IMR-90 (cell line): ENCODE measurements around the gene CAND2. TPM values are rescaled to one million over a fixed set of nuclear protein-coding genes. Genes with fewer than 3 reads are reported as not detected.

ENCODE experiments used
- ATAC-seq: fragments of 200-7000 bp; cut with Tn5 transposase; 2 replicates; pipeline ENCODE4 v1.9.1; 2020; ENCODE audit warnings: low read depth, mild to moderate bottlenecking, moderate library complexity
- BruUV-seq: library from RNA; stranded (reverse); fragments of 400-500 nt; replicated peaks from 2 replicates; lab custom pipeline; 2021; lab: Mats Ljungman, UMichigan
- CTCF ChIA-PET: fragments of 300-600 bp; formaldehyde crosslinking; extraction: SDS; loops from one replicate; lab custom pipeline; 2021; ENCODE audit warnings: antibody characterized with exemption; lab: Yijun Ruan, JAX
- POLR2A ChIA-PET: fragments of 300-600 bp; sonication (Branson Sonifier 250); formaldehyde crosslinking; loops from one replicate; lab custom pipeline; 2022; ENCODE audit warnings: antibody characterized with exemption; ENCODE audit not compliant: unreplicated experiment; lab: Charles Lee
- DNase-seq: peaks from one replicate; pipeline ENCODE4 v3.0.0; 2013
- H2AFZ ChIP-seq: replicated peaks from 2 replicates; pipeline ENCODE3; 2013; ENCODE audit warnings: low read length, mild to moderate bottlenecking; ENCODE audit not compliant: poor library complexity
- H2AK5ac ChIP-seq: 2 replicates; pipeline ENCODE4 v1.6.1; 2013; ENCODE audit warnings: low read depth, low read length, inconsistent platforms
- H2AK9ac ChIP-seq: replicated peaks from 2 replicates; pipeline ENCODE3; 2013; ENCODE audit warnings: mild to moderate bottlenecking, low read depth, low read length, moderate library complexity; ENCODE audit not compliant: poor library complexity
- H2BK120ac ChIP-seq: 2 replicates; pipeline ENCODE4 v1.6.1; 2013; ENCODE audit warnings: low read depth, low read length, inconsistent platforms
- H2BK15ac ChIP-seq: 3 replicates; pipeline ENCODE4 v1.6.1; 2013; ENCODE audit warnings: low read depth, low read length, inconsistent platforms
- H2BK20ac ChIP-seq: 2 replicates; pipeline ENCODE4 v1.6.1; 2013; ENCODE audit warnings: low read depth, mild to moderate bottlenecking, inconsistent platforms, low read length, moderate library complexity
- H2BK5ac ChIP-seq: 2 replicates; pipeline ENCODE4 v1.6.1; 2013; ENCODE audit warnings: mild to moderate bottlenecking, low read depth, low read length, inconsistent platforms; ENCODE audit not compliant: poor library complexity, severe bottlenecking
- H3K14ac ChIP-seq: replicated peaks from 2 replicates; pipeline ENCODE4 v1.6.1; 2013; ENCODE audit warnings: low read depth, low read length, inconsistent platforms
- H3K18ac ChIP-seq: 2 replicates; pipeline ENCODE4 v1.6.1; 2013; ENCODE audit warnings: low read depth, low read length, control low read depth
- H3K23ac ChIP-seq: 2 replicates; pipeline ENCODE4 v1.6.1; 2013; ENCODE audit warnings: low read depth, low read length, inconsistent platforms
- H3K27ac ChIP-seq: 2 replicates; pipeline ENCODE4 v1.5.1; 2013; ENCODE audit warnings: mild to moderate bottlenecking, control low read depth, low read length; ENCODE audit not compliant: insufficient read depth
- H3K27me3 ChIP-seq: 2 replicates; pipeline ENCODE4 v1.6.1; 2013; ENCODE audit warnings: low read length; ENCODE audit not compliant: control insufficient read depth, insufficient read depth
- H3K36me3 ChIP-seq: 2 replicates; pipeline ENCODE4 v1.6.1; 2013; ENCODE audit warnings: low read length, mixed read lengths; ENCODE audit not compliant: control insufficient read depth, insufficient read depth
- H3K4ac ChIP-seq: 2 replicates; pipeline ENCODE4 v1.6.1; 2013; ENCODE audit warnings: low read depth, low read length, inconsistent platforms
- H3K4me1 ChIP-seq: 2 replicates; pipeline ENCODE4 v1.6.1; 2013; ENCODE audit warnings: low read length, mixed read lengths; ENCODE audit not compliant: control insufficient read depth, insufficient read depth
- H3K4me2 ChIP-seq: 2 replicates; pipeline ENCODE4 v1.6.1; 2013; ENCODE audit warnings: low read depth, mild to moderate bottlenecking, control low read depth, low read length, moderate library complexity
- H3K4me3 ChIP-seq: 2 replicates; pipeline ENCODE4 v1.5.1; 2013; ENCODE audit warnings: low read depth, mild to moderate bottlenecking, control low read depth, low read length, moderate library complexity; ENCODE audit not compliant: insufficient read depth
- H3K56ac ChIP-seq: 2 replicates; pipeline ENCODE4 v1.6.1; 2013; ENCODE audit warnings: low read length, inconsistent platforms; ENCODE audit not compliant: insufficient read depth; ENCODE audit errors: extremely low read depth
- H3K79me1 ChIP-seq, 2 experiments: 2 replicates each; pipeline ENCODE4 v1.6.1; 2013; ENCODE audit warnings: low read length in 2 of 2, inconsistent platforms in 1 of 2, low read depth in 1 of 2
- H3K9ac ChIP-seq: 2 replicates; pipeline ENCODE4 v1.6.1; 2013; ENCODE audit warnings: low read depth, low read length, control low read depth
- H3K9me1 ChIP-seq: 2 replicates; pipeline ENCODE4 v1.6.1; 2013; ENCODE audit warnings: low read length, inconsistent platforms; ENCODE audit not compliant: insufficient read depth
- H3K9me3 ChIP-seq: 2 replicates; pipeline ENCODE4 v1.6.1; 2013; ENCODE audit warnings: low read length; ENCODE audit not compliant: control insufficient read depth, insufficient read depth
- H4K20me1 ChIP-seq: 2 replicates; pipeline ENCODE4 v1.6.1; 2013; ENCODE audit warnings: low read length, inconsistent platforms; ENCODE audit not compliant: insufficient read depth
- H4K5ac ChIP-seq: 2 replicates; pipeline ENCODE4 v1.6.1; 2013; ENCODE audit warnings: mild to moderate bottlenecking, low read depth, low read length, control low read depth
- H4K8ac ChIP-seq, 2 experiments: 2 replicates each; pipeline ENCODE4 v1.6.1; 2013; ENCODE audit warnings: low read depth in 2 of 2, low read length in 2 of 2, control low read depth in 1 of 2, inconsistent platforms in 1 of 2
- H4K91ac ChIP-seq: 2 replicates; pipeline ENCODE4 v1.6.1; 2013; ENCODE audit warnings: low read depth, low read length, inconsistent platforms; ENCODE audit not compliant: insufficient read depth
- BHLHE40 ChIP-seq: fragments of 150-350 bp; IDR thresholded peaks from 2 replicates; pipeline ENCODE4 v1.6.1; 2016; ENCODE audit warnings: mild to moderate bottlenecking, low read depth, low read length
- CHD1 ChIP-seq: IDR thresholded peaks from 2 replicates; pipeline ENCODE4 v1.6.1; 2012; ENCODE audit warnings: low read depth, low read length, improper control_type of control experiment
- POLR2A ChIP-seq: IDR thresholded peaks from 2 replicates; pipeline ENCODE4 v1.6.1; 2012; ENCODE audit warnings: mild to moderate bottlenecking, low read depth, low read length
- SMC3 ChIP-seq: fragments of 150-350 bp; IDR thresholded peaks from 2 replicates; pipeline ENCODE4 v1.6.1; 2016; ENCODE audit warnings: low read depth, mild to moderate bottlenecking, antibody characterized with exemption, low read length, moderate library complexity
- USF2 ChIP-seq: fragments of 150-350 bp; IDR thresholded peaks from 2 replicates; pipeline ENCODE4 v1.6.1; 2017; ENCODE audit warnings: mild to moderate bottlenecking, antibody characterized with exemption, low read length, low read depth
- WGBS, 2 experiments: methylation state at CpG; one replicate each; pipeline versions ENCODE4 v1.1.5 to v1.1.7; 2013; ENCODE audit warnings: missing lambda C conversion rate in 2 of 2; ENCODE audit not compliant: insufficient read length in 1 of 2; ENCODE audit errors: extremely low coverage in 2 of 2; 5-methylcytosine and 5-hydroxymethylcytosine counted together
- dilution Hi-C: fragments of 300-500 bp; cut with HindIII; formaldehyde crosslinking; loops from one replicate; pipeline ENCODE4 v1.14.3; 2018; ENCODE audit warnings: low sequenced_read_pairs; ENCODE audit not compliant: unreplicated experiment
- in situ Hi-C: fragments of 300-500 bp; cut with MboI; formaldehyde crosslinking; loops from 3 replicates; pipeline ENCODE4 v1.14.3; 2019; ENCODE audit warnings: low sequenced_read_pairs, inconsistent platforms, mixed read lengths
- intact Hi-C: fragments of 100-400 bp; cut with micrococcal nuclease; formaldehyde crosslinking; loops from 2 replicates; pipeline ENCODE4 v1.10.0; 2022
- polyA plus RNA-seq, 3 experiments: library from polyadenylated mRNA; depleted of rRNA; stranded (reverse); fragments of >200 nt; gene quantifications; 2 replicates each; pipeline ENCODE4 v1.2.3, GENCODE V29; 2012; ENCODE audit warnings: low replicate concordance in 1 of 3
- total RNA-seq: library from RNA; depleted of rRNA; stranded (reverse); fragments of >200 nt; gene quantifications from 2 replicates; pipeline ENCODE4 v1.2.3, GENCODE V29; 2012

CAND2 gene
- total and polyA plus RNA-seq, 2 of the 4 experiments (the other 2 are of a cell fraction) = 2.9 to 4.9 TPM

- Histone ChIP-seq H3K9me3 (no peaks in the 10 kb centered on the region), H3K23ac (no peak overlapping the region), H2BK5ac (no peak overlapping the region), H2AFZ (no peak overlapping the region), H3K79me1 (no peaks in the 10 kb centered on the region), H3K18ac (no peak overlapping the region), H4K91ac (no peak overlapping the region), H3K14ac (no peak overlapping the region), H2AK9ac (no peak overlapping the region), H3K4me1 (peaks cover 3% of the 10 kb centered on the region; the same call in 1 of the 2 replicates), H3K27ac (no peak overlapping the region), H2AK5ac (no peak overlapping the region), H3K56ac (no peak overlapping the region), H3K9ac (no peak overlapping the region), H2BK120ac (no peak overlapping the region), H4K20me1 (no peaks in the 10 kb centered on the region), H3K36me3 (no peaks in the 10 kb centered on the region), H4K5ac (no peak overlapping the region), H3K4ac (no peak overlapping the region), H3K4me3 (no peak overlapping the region), H3K9me1 (0 out of 2 replicates have a peak, but pooled peaks cover 2% of the 10 kb centered on the region), H3K27me3 (peaks cover under 1% of the 10 kb centered on the region; the same call in 1 of the 2 replicates), H2BK15ac (no peak overlapping the region), H3K4me2 (no peak overlapping the region), H4K8ac (no peak overlapping the region), H2BK20ac (no peak overlapping the region)
- in situ Hi-C loops = no loop called here
- POLR2A ChIA-PET = interaction anchor here (0.6 kb wide), 1 partner anchor 1095 kb away, joined by 10 read pairs; no protein-coding TSS in a partner anchor
- ATAC-seq (no peak), DNase-seq (no peak)
- no TSS peak for BruUV-seq
- intact Hi-C loops = no loop called here
- 95% methylated on average over 11 of the region's 54 CpGs; no CpG with 5 or more reads in 1 of the 2 experiments for WGBS, 2 experiments
- CTCF ChIA-PET = no interaction called here
- dilution Hi-C loops = no loop called here
- TF ChIP-seq POLR2A = no peak
- no peak for TF ChIP-seq CHD1
- TF ChIP-seq SMC3 = no peak
- TF ChIP-seq BHLHE40 = no peak
- TF ChIP-seq USF2 = no peak
These were observed 27.6 kb upstream of the CAND2 start for GRCh38 chr3:12768579-12769527.
